CD4-positive, alpha-beta T cell treated with Interleukin-17A for 1 hour (primary cell): ENCODE data around the gene CHKB.

Experiments used
- DNase-seq: peaks from one replicate; pipeline ENCODE4 v3.0.0-alpha.2; 2020

Gene CHKB

DNA sequence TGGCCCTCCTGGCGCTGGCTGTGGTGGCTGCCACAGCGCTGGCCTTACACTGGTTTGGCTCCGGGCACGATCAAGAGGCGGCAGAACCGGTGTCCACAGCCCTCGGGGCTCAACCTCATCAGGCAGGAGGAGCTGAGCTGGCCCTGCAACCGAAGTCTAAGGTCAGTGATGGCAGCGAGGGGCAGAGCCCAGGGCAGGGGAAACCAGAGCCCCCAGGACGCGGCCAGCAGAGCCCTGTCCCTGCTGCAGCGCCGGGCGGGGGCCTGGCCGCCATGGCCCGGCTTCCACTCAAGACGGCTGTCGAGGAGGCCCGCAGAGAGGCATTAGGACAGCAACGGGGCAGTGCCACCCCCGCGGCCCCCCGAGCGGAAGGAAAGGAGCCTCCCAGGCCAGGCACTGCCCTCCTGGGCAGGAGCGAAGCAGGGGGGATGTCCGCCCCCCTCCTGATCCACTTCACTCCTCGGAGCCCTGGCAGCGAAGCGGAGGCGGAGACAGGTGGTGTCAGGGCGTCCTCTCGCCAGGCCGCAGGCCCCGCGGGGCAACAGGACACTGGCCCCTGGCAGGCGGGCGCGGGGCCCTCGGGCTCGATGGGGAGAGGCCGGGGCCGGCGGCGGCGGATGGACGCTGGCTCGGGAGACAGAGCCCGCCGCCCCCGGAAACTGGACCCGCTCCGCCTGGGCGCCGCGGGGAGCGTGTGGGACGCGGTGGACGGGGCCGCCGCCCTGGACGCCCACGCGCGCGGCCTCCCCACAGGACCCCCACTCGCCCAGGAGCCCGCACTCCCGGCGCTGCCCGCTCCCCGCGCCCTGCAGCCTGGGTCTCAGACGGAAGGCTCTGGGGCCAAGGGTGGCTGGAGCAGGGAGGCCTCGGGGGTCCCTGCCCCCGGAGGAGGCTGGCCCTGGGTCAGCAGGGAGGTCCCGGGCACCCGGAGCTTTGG is 36.1 kb downstream of the CHKB start:
- no peak for DNase-seq

DNA sequence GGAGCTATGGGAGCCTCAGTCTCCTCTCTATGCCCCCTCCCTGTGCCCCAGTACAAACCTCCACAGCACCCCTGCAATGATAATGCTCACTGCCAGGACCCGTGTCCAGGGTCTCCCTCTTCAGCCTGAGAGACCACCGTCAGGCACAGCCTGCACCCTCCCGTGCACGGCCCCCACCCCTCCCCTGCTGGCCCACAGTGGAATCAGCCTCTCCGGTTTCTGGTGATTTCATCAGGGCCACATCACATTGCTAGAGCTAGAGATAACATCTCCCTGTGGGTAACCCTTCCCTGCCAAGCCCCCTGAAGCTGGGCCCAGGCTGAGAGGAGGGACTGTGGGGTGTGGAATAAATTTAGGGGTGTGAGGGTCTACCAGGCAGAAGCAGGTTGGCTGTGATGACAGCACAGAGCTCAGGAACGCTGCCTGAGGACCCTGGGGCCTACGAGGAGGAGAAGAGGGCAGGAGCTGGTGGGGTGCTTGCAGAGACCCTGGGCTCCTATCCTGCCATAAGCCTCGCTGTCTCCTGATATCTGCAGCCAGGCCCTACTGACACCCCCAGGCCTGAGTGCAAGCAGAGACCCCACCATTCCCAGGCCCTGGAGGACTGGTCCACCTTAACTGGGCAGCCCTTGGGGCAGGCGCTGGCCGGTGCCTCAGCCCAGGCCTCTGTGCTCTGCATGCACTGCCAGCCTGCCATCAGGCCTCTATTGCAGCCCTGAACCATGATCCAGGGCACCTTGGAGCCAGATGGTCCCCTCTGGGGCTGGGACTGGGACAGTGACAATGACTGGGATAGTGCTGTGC is 36.9 kb downstream of the CHKB start, which contains the start of gene KLHDC7B:
KLHDC7B (plus strand) TSS at position 378 of the 804 bp plus-strand sequence; CDS start at position 723, 345 bp downstream.
- DNase-seq = peak; percentile 44

DNA sequence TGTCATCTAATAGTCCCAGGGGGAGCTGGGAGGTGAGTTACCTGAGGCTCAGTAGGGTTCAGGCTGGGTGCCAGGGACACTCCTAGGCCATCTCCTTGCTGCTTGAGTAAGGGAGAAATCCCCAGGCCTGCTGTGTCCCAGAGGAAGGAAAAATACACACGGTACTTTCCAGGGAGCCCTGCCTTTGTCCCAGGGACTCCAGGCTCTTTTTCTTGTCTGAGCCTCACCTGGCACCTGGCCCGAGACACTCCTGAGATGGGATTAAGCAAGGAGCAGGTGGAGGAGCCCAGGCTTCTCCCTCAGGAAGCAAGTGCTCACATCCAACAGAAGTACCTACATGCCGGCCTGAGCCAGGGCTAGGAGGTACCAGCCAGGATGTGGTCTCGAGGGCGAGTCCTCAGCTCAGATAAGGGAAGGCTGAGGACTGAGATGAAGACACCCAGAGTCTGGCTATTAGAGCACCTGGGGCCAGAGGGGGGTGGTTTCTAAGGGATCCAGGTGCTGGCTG is 37.8 kb downstream of the CHKB start:
- DNase-seq = peak; percentile 55

DNA sequence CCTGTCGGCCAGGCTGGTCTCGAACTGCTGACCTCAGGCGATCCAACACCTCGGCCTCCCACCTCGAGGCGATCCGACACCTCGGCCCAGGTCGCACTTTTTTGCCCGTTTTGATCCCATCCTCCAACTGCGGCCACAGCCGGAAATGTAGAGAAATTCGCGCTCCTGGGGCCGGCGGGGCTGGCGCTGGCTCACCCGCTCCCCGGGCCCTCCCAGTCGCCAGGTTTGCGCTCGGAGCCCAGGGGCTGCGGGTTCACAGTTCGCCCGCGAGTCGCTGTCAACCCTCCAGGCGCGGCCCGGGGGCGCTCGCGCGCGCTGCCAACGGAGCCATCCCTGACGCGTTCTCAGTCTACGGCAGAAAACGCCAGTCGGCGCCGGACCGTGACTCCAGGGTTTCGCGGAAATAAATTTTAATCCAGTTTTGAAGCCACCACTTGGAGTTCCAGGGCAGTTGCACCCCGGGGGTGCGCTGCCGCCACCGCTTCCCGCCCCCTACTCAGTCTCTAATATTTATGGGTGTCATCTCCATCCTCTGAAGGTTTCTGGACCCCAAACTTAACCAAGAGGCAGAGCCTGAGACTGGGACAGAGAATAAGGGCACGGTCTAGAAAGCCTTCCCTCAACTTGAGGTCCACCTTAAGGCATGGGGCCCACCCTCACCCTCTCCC is 38.4 kb downstream of the CHKB start:
- DNase-seq = peak; percentile 87

DNA sequence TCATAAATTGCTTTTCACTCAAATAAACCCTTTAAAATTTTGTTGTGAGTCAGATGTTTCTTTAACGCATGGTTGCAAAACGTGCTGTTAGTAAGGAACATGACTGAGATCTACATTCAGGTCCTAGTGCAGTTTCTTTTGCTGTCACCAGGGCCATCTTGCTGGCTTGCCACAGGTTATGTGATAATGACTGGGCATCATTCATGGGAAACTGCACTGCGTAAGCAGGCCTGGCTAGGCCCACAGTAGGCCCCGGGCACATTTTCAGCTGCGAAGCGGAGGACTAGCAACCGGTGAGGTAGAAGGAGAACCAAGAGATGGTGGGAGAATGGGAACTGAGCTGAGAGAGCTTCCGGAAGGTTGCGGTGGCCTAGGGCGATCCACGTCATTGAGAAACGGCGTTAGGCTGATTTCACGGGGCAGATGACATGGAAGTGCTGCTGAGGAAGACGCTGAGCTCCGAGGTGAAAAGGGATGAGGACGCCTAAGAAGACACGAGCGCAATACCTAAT is 40.2 kb downstream of the CHKB start:
- DNase-seq = peak; percentile 32

DNA sequence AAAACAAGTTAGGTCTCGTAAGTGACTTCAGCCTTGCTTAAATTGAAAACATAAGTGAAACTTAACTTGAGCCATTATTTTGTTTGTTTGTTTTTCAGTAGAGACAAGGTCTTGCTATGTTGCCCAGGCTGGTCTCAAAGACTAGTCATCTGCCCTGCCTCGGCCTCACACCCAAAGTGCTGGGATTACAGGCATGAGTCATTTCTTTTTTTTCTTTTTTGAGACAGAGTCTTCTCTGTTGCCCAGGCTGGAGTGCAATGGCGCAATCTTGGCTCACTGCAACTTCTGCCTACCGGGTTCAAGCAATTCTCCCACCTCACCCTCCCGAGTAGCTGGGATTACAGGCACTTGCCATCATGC is 41.0 kb downstream of the CHKB start:
- DNase-seq = peak; percentile 50

DNA sequence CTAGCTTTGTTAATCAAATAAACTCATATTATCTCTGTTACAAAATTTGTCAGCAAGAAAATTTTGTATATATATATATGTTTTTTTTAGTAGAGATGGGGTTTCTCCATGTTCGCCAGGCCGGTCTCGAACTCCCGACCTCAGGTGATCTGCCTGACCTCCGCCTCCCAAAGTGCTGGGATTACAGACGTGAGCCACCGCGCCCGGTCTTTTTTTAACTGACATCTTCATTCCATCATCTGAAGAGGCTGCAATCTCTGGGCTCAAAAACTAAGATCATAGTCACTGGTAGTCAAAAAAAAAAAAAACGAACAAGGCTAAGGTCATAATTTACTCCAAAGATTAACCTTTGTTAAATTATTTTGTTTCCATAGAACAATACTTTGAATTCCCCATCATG is 42.3 kb downstream of the CHKB start:
- DNase-seq = no peak

DNA sequence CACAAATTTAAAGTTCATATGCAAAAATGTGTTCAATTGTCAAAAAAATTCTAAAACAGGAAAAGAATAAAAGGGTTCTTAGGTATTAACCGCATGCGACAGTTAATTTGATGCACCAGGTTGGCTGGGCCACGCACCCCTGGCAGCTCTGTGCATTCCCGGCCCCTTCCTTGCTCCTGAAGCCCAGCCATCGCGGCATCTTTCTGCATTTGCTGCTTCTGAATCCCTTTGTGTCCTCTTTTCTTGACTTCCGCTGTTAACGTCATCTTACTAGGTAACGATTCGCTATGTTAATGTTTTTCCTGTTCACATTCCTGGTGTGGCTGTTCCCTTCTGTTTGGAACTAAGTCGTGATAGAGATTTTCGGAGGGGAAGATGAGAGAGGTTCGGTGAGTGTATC is 44.9 kb downstream of the CHKB start:
- DNase-seq = no peak

DNA sequence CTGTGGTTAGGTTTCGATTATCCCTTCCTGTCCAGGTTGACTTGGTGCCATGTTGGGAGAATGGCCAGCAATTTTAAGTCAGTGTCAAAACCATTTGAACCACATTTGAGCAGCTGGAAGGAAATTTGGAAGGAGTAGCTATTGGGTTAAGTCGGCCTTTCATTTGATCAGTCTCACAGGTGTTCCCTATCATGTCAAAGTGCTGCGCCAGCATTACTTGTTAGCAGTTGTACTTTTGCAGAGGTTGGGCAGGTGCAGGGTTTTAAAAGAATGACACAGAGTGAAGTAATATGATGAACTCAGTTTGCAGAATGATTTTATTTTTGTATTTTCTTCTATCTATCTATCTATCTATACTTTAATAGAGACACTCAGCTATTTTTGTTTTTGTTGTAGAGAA is 46.4 kb downstream of the CHKB start:
- DNase-seq = no peak

DNA sequence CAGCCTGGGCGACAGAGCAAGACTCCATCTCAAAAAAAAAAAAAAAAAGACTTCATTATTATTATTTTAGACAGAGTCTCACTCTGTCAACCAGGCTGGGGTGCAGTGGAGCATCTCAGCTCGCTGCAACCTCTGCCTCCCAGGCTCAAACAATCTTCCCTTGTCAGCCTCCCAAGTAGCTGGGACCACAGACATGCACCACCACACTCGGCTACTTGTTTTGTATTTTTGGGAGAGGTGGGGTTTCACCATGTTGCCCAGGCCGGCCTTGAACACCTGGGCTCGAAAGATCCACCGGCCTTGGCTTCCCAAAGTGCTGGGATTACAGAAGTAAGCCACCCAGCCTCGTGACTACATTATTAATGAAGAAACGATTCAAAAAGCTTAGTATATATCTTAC is 47.5 kb downstream of the CHKB start:
- no peak for DNase-seq

DNA sequence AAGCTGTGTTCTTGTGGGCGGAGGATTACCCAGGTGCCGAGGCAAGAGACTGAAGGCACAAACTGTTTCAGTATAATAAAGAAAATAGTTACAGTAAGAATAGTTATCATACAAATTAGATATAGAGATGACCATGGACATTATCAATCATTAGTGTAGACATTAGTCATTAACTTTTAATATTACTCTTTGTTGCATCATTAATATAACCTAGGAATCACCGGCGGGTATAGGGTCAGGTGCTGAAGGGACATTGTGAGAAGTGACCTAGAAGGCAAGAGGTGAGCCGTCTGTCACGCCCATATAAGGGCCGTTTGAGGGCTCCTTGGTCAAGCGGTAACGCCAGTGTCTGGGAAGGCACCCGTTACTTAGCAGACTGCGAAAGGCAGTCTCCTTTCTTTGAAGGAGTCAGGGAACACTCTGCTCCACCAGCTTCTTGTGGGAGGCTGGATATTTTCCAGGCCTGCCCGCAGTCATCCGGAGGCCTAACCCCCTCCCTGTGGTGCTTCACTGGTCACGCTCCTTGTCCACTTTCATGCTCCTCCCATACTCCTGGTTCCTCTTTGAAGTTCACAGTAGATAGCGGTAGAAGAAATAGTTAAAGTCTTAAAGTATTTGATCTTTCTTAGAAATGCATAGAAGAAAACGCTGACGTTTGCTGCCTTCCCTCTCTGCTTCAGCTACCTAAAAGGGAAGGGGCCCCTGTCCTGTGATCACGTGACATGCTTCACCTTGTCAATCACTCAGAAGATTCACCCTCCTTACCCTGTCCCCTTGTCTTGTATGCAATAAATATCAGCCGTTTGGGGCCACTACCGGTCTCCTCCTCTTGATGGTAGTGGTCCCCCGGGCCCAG is 48.6 kb downstream of the CHKB start:
- peak; percentile 52 for DNase-seq

DNA sequence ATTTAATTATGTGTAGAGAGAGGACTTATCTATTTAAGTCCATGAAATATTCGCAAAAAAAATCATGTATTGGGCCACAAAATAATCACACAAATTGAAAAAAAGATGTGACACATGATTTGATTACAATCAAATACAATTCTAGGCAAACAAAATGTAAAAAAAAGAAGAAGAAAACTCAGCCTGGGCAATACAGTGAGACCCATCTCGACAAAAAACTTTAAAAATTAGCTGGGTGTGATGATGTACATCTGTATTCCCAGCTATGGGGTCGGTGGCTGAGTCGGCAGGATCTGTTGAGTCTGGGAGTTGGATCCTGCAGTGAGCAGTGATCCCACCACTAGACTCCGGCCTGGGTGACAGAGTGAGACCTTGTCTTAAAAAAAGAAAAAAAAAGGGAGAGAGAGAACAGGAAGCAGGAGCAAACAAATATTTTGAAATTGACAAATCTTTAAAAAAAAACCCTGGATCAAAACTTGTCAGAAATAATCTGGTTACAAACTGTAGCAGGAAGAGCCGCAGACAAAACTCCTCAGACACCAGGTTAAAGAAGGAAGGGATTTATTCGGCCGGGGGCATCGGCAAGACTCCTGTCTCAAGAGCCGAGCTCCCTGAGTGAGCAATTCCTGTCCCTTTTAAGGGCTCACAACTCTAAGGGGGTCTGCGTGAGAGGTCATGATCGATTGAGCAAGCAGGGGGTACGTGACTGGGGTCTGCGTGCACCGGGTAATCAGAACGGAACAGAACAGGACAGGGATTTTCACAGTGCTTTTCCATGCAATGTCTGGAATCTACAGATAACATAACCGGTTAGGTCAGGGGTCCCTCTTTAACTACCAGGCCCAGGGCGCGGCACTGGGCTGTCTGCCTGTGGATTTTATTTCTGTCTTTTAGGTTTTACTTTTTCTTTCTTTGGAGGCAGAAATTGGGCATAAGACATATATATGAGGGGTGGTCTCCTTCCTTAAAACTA is 49.5 kb downstream of the CHKB start:
- no peak for DNase-seq

DNA sequence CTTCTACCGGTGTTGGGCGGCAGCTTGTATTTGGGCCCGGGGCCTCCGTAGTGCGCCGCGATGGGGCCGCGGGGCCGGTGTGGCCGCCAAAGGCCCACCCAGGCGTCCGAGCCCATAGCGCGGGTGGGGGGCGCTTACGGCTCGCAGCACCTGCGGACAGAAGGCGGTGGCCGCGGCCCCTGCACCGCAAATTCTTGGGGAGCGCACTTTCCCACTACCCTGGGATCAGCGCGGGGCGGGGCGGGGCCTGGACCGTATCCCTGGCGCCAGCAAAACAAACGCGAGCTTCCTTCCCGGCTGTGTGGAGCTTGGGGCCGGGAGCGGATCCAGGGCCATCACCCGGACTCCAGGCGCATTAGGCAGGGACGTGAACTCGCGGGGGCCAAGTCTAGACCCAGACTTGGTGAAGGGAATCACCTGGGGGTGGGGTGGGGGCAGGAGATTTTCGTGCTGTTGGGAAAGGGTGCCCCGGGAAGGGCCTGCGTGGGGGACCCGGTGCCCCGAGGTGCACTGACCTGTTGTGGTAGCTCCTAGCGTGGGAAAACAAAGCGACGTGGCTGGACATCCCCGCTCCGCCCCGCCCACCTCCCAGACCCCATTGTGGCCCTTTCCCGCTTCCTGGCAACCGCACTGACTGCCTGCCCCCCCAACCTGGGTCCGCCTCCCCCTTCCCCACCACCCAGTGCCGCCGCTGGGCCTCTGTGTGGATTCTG is 50.5 kb downstream of the CHKB start:
- no peak for DNase-seq

DNA sequence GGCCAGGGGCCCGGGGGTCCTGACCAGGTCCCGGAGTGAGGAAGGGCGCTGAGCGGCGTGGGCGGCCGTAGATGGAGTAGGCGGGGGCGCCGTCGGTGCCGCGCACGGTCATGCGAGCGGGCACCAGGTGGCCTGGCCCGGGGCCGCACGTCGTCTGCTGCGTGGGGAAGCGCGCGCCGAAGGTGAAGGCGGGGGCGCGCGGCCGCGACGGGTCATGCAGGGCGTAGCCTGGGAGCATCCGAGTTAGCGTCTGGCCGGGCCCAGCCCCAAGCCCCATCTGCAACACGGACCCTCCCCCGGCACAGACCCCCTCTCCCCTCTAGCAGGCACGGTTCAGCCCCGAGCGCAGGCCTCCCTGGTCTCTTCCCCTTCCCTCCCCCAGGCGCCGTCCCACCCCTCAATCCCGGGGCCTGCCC is 51.1 kb downstream of the CHKB start:
- peak; percentile 75 for DNase-seq

DNA sequence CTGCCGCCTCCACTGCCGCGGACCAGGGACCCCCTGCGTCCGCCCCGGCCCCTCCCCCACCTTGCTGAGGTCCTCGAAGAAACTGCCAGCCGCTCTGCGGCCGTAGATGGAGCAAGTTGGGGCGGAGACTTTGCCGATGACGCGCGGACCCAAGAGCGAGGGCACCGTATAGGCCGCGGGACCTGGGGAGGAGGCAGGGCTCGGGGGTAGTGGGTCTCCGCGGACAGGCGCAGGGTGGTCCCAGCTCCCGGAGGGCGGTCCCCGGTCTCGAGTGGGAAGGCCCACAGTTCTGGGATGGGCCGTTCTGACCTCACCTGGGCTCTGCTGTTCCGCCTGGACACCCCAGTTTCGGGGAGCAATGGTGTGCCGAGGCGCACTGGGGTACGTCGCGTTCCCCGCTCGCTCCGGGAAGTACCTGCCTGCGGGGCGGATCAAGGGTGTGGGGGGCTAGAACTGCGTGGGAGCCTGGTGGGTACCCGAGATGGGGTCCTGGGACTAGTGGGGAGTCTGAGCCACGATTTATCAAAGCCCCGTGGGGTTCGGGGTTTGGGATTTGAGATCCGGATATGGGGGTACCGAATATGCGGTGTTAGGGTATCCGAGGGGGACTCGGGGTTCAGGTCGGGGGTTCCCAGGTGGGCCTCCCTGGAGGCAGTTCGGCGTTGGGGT is 51.6 kb downstream of the CHKB start:
- peak; percentile 87 for DNase-seq

DNA sequence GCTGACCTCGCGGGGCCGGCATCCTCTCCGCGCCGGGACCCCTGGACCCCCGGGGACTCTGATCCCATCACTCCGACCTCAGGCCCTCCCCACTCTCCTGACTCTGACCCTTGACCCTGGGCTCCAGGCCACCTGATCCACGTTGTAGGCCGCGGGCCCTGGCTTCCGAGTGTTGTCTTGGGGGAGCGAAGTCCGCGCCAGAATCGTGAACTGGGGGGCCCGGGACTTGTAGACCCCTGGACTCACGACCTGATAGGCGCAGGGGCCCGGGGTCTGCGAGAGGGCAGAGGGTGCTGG is 52.1 kb downstream of the CHKB start:
- no peak for DNase-seq

DNA sequence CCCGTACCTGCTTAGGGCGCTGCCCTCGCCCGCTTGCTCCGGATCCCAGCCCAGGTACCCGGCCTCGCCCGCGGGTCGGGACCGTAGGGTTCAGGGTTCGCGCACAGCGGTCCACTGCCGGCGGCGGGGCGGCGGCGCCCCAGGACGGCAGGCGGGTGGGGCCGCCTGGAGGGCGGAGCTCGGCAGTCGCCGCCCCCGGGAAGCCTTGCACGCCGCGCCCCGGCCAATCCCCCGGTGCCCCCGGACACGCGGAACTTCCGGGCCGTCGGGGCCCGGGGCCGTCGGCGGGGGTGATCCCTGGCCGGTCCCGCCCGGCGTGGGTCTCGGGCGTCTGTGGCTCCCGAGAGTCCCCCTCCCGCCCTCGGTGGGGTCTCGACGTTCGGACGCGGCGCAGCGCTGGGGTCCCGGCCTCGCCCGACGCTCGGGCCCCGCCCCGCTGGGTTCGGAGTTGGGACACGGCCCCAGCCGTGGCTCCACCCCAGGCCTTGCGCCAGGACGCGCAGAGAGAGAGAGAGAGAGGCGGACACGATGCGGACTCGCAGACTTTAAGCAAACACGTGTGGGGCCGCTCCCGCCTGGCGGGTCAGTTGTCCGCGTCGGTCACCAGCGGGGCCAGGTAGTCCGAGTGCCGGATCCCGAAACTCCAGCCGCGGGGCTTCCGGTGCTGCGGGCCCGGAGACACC is 52.6 kb downstream of the CHKB start, which contains the start of gene TYMP:
TYMP (minus strand) TSS at position 116 of the 683 bp plus-strand sequence. CDS start 303 bp downstream, outside the sequence.
- peak; percentile 73 for DNase-seq

DNA sequence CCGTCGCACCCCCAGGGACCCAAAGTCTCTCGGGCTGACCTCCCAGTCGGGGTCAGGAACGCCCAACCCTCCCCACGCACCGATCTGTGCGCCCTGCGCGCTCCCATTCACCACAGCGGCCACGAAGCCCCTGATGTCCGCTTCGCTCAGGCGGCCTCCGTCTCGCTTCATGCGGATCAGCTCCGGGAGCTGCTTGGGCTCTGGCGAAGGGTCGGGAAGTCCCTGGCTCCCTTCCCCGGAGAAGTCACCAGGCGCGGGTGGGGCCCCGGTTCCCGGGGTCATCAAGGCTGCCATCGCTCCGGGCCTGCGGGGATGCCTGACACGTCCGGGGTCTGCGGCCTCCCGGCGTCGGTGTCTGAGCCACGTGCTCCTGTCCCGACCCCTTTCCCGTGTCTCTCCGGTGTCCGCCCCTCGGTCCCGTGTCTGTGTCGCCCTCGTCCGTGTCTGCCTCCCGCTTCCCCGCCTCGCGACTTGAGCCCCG is 53.2 kb downstream of the CHKB start:
- no peak for DNase-seq
